ENCODE data around the gene SMIM36. TPM values are rescaled to one million over a fixed set of nuclear protein-coding genes. Genes with fewer than 3 reads are reported as not detected.

Gene SMIM36
- total and polyA plus RNA-seq, 10 of the 15 experiments (the other 5 are each of a cell fraction or from before 2014, with no cell fraction given), result not detected

DNA sequence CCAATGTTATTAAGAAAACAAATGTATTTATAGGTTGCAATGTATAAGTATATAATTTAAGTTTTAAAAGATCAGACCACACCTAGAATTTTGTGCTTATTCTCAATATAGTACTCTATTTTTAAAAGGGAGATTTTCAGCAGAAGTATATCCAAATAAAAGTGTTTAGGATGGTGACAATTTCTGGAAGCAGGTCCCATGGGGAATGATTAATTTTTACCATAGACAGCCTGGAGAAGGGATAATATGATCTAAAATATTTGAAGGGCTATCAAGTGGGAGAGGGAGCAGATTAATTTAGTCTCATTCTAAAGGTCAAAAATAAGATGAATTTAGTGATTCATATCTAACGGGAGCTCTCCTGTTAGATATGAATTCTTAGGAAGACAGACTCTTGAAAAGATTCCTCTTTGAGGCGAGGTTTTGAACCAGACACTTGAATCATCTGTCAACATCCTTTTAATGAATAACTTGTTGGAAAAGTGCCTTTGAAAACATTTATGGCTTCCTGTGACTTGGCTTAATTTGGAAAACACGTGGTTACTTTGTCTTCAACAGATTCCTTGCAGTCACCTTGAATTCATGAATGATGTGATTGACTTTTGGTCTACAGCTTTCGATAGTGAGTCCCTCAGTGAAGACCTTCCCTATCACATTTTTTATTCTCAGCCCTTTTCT, 29.3 kb upstream of the SMIM36 start (continued):
- TF ChIP-seq, protein P1, sequence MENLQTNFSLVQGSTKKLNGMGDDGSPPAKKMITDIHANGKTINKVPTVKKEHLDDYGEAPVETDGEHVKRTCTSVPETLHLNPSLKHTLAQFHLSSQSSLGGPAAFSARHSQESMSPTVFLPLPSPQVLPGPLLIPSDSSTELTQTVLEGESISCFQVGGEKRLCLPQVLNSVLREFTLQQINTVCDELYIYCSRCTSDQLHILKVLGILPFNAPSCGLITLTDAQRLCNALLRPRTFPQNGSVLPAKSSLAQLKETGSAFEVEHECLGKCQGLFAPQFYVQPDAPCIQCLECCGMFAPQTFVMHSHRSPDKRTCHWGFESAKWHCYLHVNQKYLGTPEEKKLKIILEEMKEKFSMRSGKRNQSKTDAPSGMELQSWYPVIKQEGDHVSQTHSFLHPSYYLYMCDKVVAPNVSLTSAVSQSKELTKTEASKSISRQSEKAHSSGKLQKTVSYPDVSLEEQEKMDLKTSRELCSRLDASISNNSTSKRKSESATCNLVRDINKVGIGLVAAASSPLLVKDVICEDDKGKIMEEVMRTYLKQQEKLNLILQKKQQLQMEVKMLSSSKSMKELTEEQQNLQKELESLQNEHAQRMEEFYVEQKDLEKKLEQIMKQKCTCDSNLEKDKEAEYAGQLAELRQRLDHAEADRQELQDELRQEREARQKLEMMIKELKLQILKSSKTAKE (IDR thresholded peaks at IDR 0.05; ENCODE audit: low read depth, poor library complexity, severe bottlenecking), result no peak

GRCh38 chr17:55536205-55536604, 25.0 kb upstream of the SMIM36 start:
- Histone ChIP-seq H3K9me3 (replicated peaks; ENCODE audit: control insufficient read depth, insufficient read depth, low read length) (no peaks in the 10 kb centered on the region), H3K79me2 (ENCODE audit: control insufficient read depth, insufficient read depth, low read length) (no peaks in the 10 kb centered on the region), H3K27ac (ENCODE audit: control insufficient read depth, insufficient read depth) (no peak overlapping the region), H3K4me2 (ENCODE audit: control insufficient read depth, insufficient read depth) (no peak overlapping the region), H4K20me1 (ENCODE audit: control insufficient read depth, insufficient read depth) (no peaks in the 10 kb centered on the region), H3K4me1 (ENCODE audit: control insufficient read depth, insufficient read depth, low read length) (no peaks in the 10 kb centered on the region), H3K27me3 (replicated peaks in 1 of 2; ENCODE audit: control insufficient read depth in 2 of 2, insufficient read depth in 2 of 2, low read length in 1 of 2) (no peaks in the 10 kb centered on the region; a peak in 1 of 4 replicates), H3K36me3 (ENCODE audit: control insufficient read depth in 2 of 2, insufficient read depth in 2 of 2, low read length in 1 of 2) (no peaks in the 10 kb centered on the region), H2AFZ (ENCODE audit: control insufficient read depth, low read depth, low read length) (no peak overlapping the region), H3K4me3 (no peak overlapping the region), H3K9ac (ENCODE audit: control insufficient read depth, insufficient read depth, low read length) (no peak overlapping the region)
- intact Hi-C loops (cut with micrococcal nuclease; ENCODE audit: unreplicated experiment), result no loop called here
- BruUV-seq (replicated peaks), result no TSS peak
- ChIA-PET SMC1A (ENCODE audit: uncharacterized antibody, unreplicated experiment) (no interaction called here), POLR2A (no interaction called here), CTCF (interaction anchor here (1.2 kb wide), 1 partner anchor 9 kb away, joined by 6 read pairs; no protein-coding TSS in a partner anchor), RAD21 (ENCODE audit: unreplicated experiment) (interaction anchor here (0.6 kb wide), 1 partner anchor 20 kb away, joined by 3 read pairs; no protein-coding TSS in a partner anchor)
- in situ Hi-C loops (cut with MboI), result no loop called here
- no peak for ATAC-seq
- no peak for DNase-seq (ENCODE audit: low read depth, low spot score)
- 4% methylated on average over 1 of the region's 1 CpG for WGBS (ENCODE audit: insufficient coverage, insufficient replicate concordance, low lambda C conversion rate, missing lambda C conversion rate)
- FAIRE-seq, result no peak
- no peak for TF ChIP-seq POLR2A (IDR thresholded peaks at IDR 0.05; ENCODE audit: low read depth, low read length)
- no peak for TF ChIP-seq JUNB (IDR thresholded peaks at IDR 0.05)
- no peak for TF ChIP-seq PBX3 (IDR thresholded peaks at IDR 0.05; ENCODE audit: insufficient replicate concordance, low read depth, low read length)
- TF ChIP-seq, protein P2, sequence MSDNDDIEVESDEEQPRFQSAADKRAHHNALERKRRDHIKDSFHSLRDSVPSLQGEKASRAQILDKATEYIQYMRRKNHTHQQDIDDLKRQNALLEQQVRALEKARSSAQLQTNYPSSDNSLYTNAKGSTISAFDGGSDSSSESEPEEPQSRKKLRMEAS (IDR thresholded peaks at IDR 0.05; ENCODE audit: low read depth, low read length), result no peak
- TF ChIP-seq RAD51 (IDR thresholded peaks at IDR 0.05), result no peak
- TF ChIP-seq GATAD2B (conservative IDR thresholded peaks at IDR 0.05; ENCODE audit: low read depth), result no peak
- TF ChIP-seq FOS (IDR thresholded peaks at IDR 0.05; ENCODE audit: borderline replicate concordance, extremely low read depth, insufficient read length), result no peak
- no peak for TF ChIP-seq SREBF2 (IDR thresholded peaks at IDR 0.05; ENCODE audit: low read length)
